SU-DHL-6 (cell line): Measurements from ENCODE around the gene PCARE.

Experiments
- H2AFZ ChIP-seq: fragments of 200-600 bp; sonication (generic); 2 replicates; pipeline ENCODE4 v1.6.1; 2014; ENCODE audit warnings: low read depth, mild to moderate bottlenecking, moderate library complexity, mixed read lengths, antibody characterized with exemption, low read length; ENCODE audit not compliant: severe bottlenecking
- H3F3A ChIP-seq: fragments of 200-600 bp; shearing (Covaris generic); 2 replicates; pipeline ENCODE4 v1.6.0; 2016; ENCODE audit warnings: antibody characterized with exemption, mild to moderate bottlenecking; ENCODE audit not compliant: insufficient read depth
- H3K27ac ChIP-seq: fragments of 200-600 bp; sonication (generic); 2 replicates; pipeline ENCODE4 v1.5.1; 2016; ENCODE audit warnings: low read depth, mild to moderate bottlenecking, low read length, moderate library complexity, mixed read lengths
- H3K27me3 ChIP-seq: fragments of 200-600 bp; sonication (generic), shearing (Covaris generic); 2 replicates; pipeline ENCODE4 v1.6.0; 2014; ENCODE audit warnings: mild to moderate bottlenecking, low read length
- H3K36me3 ChIP-seq: fragments of 200-600 bp; sonication (generic); 2 replicates; pipeline ENCODE4 v1.6.1; 2014; ENCODE audit warnings: mild to moderate bottlenecking, low read length, mixed read lengths
- H3K4me2 ChIP-seq: fragments of 300-600, 200-600 bp; shearing (Covaris generic), sonication (generic); 2 replicates; pipeline ENCODE4 v1.6.0; 2014; ENCODE audit warnings: low read length, low read depth, mild to moderate bottlenecking; ENCODE audit not compliant: poor library complexity, severe bottlenecking
- H3K4me3 ChIP-seq: fragments of 200-600 bp; sonication (generic); 2 replicates; pipeline ENCODE4 v1.5.1; 2014; ENCODE audit warnings: antibody characterized with exemption, low read length, mild to moderate bottlenecking, mixed read lengths; ENCODE audit not compliant: insufficient read depth, poor library complexity, severe bottlenecking
- H3K79me2 ChIP-seq: fragments of 200-600 bp; sonication (generic); 2 replicates; pipeline ENCODE4 v1.6.1; 2014; ENCODE audit warnings: mild to moderate bottlenecking, low read length, moderate library complexity; ENCODE audit not compliant: insufficient read depth
- H3K9ac ChIP-seq: fragments of 200-600 bp; sonication (generic); 2 replicates; pipeline ENCODE4 v1.7.0; 2014; ENCODE audit warnings: mild to moderate bottlenecking, low read length
- H3K9me2 ChIP-seq: fragments of 200-600 bp; sonication (generic); replicated peaks from 2 replicates; pipeline ENCODE4 v1.6.1; 2014; ENCODE audit warnings: low read length; ENCODE audit not compliant: insufficient read depth
- H3K9me3 ChIP-seq: fragments of 200-600 bp; sonication (generic); 2 replicates; pipeline ENCODE4 v1.6.1; 2014; ENCODE audit warnings: low read length, mixed read lengths; ENCODE audit not compliant: insufficient read depth
- H4K20me1 ChIP-seq: fragments of 200-600 bp; sonication (generic); 2 replicates; pipeline ENCODE4 v1.6.1; 2014; ENCODE audit warnings: low read depth, mild to moderate bottlenecking, antibody characterized with exemption, low read length, moderate library complexity, mixed read lengths
- EZH2phosphoT487 ChIP-seq: fragments of 200-600 bp; sonication (generic), shearing (Covaris generic); conservative IDR thresholded peaks from 2 replicates; pipeline ENCODE4 v1.6.1; 2018; ENCODE audit warnings: mild to moderate bottlenecking, antibody characterized with exemption, low read length, moderate library complexity, mixed read lengths
- TF ChIP-seq, protein P1 (sequence below): fragments of 200-600 bp; sonication (generic); IDR thresholded peaks from one replicate; pipeline ENCODE4 v1.5.1; 2017; ENCODE audit warnings: antibody characterized with exemption, mild to moderate bottlenecking, low read length, moderate library complexity; ENCODE audit not compliant: insufficient read depth, poor library complexity, severe bottlenecking

PCARE gene

DNA sequence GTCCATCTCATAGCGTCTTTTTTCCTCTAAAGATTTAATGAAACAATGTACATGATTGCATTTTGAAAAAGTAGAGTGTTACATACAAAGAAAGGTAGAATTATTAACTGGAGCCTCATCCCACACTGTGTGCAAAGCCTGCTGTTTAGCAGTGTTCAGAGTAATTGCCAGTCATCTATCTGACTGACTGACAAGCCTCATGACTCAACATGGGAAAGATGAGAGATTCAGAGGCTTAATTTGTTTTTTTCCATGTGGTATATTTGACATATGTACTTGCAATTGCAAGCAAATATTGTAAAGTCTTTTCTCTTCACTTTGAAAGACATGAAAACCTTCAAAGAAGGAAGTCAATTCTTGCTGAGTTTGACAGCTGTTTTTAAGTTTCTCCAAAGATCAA lies 14.7 kb downstream of the PCARE start:
- H3K79me2 ChIP-seq = no peaks in the 10 kb centered on the region
- no peak overlapping the region for H3K4me3 ChIP-seq
- H3K36me3 ChIP-seq = no peaks in the 10 kb centered on the region
- H3K4me2 ChIP-seq = no peak overlapping the region
- H2AFZ ChIP-seq = no peak overlapping the region
- no peaks in the 10 kb centered on the region for H3K9me3 ChIP-seq
- no peak overlapping the region for H3K9ac ChIP-seq
- H3K27me3 ChIP-seq = no peaks in the 10 kb centered on the region
- H3K27ac ChIP-seq = no peak overlapping the region
- TF ChIP-seq EZH2phosphoT487 = no peak
- TF ChIP-seq, protein P1, sequence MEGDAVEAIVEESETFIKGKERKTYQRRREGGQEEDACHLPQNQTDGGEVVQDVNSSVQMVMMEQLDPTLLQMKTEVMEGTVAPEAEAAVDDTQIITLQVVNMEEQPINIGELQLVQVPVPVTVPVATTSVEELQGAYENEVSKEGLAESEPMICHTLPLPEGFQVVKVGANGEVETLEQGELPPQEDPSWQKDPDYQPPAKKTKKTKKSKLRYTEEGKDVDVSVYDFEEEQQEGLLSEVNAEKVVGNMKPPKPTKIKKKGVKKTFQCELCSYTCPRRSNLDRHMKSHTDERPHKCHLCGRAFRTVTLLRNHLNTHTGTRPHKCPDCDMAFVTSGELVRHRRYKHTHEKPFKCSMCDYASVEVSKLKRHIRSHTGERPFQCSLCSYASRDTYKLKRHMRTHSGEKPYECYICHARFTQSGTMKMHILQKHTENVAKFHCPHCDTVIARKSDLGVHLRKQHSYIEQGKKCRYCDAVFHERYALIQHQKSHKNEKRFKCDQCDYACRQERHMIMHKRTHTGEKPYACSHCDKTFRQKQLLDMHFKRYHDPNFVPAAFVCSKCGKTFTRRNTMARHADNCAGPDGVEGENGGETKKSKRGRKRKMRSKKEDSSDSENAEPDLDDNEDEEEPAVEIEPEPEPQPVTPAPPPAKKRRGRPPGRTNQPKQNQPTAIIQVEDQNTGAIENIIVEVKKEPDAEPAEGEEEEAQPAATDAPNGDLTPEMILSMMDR = no peak
- H3K9me2 ChIP-seq = no peaks in the 10 kb centered on the region
- H3F3A ChIP-seq = no peaks in the 10 kb centered on the region
- H4K20me1 ChIP-seq = no peaks in the 10 kb centered on the region

DNA sequence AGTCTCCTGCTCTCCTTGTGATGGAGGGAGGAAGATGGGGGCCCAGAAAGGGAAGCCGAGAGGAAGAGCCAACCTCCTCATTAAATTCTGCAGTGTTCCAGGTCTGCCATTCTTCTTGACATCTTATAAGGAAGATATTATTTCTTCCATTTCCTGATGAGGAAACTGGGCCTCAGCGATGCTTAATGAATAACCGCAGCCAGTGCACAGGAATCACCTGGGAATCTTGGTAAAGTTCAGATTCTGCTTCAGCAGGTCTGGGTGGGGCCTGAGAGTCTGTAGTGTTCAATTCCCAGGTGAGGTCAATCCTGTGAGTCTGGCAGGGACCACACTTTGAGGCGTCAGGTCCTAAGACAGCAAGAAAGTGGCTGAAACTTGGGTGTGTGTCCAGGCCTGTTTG lies 17.3 kb downstream of the PCARE start:
- Histone ChIP-seq H3K36me3 (no peaks in the 10 kb centered on the region), H3K9me2 (no peaks in the 10 kb centered on the region), H3K27ac (no peak overlapping the region), H3K27me3 (no peaks in the 10 kb centered on the region), H3K79me2 (no peaks in the 10 kb centered on the region), H2AFZ (no peak overlapping the region), H3K9me3 (no peaks in the 10 kb centered on the region), H3F3A (no peaks in the 10 kb centered on the region), H3K9ac (no peak overlapping the region), H3K4me3 (no peak overlapping the region), H3K4me2 (no peak overlapping the region), H4K20me1 (no peaks in the 10 kb centered on the region)
- no peak for TF ChIP-seq EZH2phosphoT487
- TF ChIP-seq, protein P1 = no peak

DNA sequence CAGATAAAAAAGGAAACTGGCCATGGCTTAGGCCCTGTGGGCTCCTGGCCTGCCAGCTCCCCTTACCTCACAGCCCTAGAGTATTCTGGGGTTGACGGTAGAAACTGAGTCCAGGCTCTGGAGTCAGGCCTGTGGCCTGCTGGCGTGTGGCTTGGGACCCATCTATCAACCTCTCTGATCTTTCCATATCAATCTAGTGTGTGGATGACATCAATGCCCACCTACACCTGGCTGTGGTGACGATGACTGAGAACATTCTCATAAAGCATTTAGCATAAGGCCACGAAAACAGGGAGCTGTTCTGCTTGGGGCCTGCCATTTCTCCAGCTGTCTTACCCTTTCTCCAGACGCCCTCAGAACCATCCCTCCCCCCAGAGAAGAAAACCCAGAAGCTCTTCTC lies 17.9 kb downstream of the PCARE start:
- no peak overlapping the region for H3K9ac ChIP-seq

More for the DNA sequence above, 17.9 kb downstream of the PCARE start:
- no peak overlapping the region for H2AFZ ChIP-seq
- H3K79me2 ChIP-seq = no peaks in the 10 kb centered on the region
- H4K20me1 ChIP-seq = no peaks in the 10 kb centered on the region
- H3K27ac ChIP-seq = no peak overlapping the region
- H3K36me3 ChIP-seq = no peaks in the 10 kb centered on the region
- H3K9me3 ChIP-seq = no peaks in the 10 kb centered on the region
- TF ChIP-seq EZH2phosphoT487 = no peak
- TF ChIP-seq, protein P1 = no peak
- H3K4me2 ChIP-seq = no peak overlapping the region
- H3F3A ChIP-seq = no peaks in the 10 kb centered on the region
- H3K4me3 ChIP-seq = no peak overlapping the region
- H3K9me2 ChIP-seq = no peaks in the 10 kb centered on the region
- no peaks in the 10 kb centered on the region for H3K27me3 ChIP-seq
